Epithelial cell of esophagus (primary cell): ENCODE measurements around the gene CXCL5.

Experiments used
- DNase-seq: peaks from one replicate; pipeline ENCODE4 v3.0.0; 2010; ENCODE audit warnings: low read depth
- H3K4me3 ChIP-seq: 2 replicates; pipeline ENCODE4 v1.5.1; 2011; ENCODE audit warnings: mild to moderate bottlenecking, low read length, control low read depth
- TF ChIP-seq, protein P1 (sequence below): IDR thresholded peaks from 2 replicates; pipeline ENCODE4 v1.5.1; 2011; ENCODE audit warnings: low read depth, mild to moderate bottlenecking, low read length, control low read depth, inconsistent platforms; ENCODE audit not compliant: insufficient read depth; ENCODE audit errors: missing control alignments

Gene CXCL5

DNA sequence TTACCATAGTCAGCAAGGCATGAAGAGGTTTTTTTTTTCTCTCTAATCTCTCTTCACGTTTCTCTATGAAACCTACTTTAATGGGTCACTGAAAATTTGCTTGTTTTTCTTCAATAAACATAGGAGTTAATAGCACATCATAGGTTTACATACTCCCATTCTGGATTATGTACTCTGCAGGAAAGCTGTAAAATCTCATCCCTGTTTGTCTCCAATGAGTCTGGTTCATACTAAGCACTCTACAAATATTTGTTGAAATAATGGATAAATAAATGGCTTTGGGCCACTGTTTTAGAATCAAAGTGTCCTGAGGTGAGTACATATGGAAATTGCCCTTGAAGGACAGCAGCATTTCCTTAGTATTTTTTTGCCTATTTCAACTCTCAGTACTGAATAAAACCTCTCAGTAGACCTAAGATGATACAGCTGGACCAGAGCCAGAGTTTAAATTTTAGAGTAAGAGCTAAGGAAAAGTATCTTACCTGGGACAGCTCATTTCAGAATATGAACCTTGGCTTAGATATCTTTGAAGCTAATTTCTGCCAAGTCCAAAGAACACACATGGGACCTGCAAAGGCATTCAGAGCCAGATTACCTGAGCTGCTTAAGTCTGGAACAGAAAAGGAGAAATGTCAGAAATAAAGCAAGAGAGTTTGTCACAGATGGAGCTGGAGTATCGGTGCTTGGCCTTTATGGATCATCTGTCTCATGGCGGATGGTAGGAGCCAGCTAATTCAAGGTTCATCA is 51.1 kb downstream of the CXCL5 start:
- no peak for DNase-seq
- TF ChIP-seq, protein P1, sequence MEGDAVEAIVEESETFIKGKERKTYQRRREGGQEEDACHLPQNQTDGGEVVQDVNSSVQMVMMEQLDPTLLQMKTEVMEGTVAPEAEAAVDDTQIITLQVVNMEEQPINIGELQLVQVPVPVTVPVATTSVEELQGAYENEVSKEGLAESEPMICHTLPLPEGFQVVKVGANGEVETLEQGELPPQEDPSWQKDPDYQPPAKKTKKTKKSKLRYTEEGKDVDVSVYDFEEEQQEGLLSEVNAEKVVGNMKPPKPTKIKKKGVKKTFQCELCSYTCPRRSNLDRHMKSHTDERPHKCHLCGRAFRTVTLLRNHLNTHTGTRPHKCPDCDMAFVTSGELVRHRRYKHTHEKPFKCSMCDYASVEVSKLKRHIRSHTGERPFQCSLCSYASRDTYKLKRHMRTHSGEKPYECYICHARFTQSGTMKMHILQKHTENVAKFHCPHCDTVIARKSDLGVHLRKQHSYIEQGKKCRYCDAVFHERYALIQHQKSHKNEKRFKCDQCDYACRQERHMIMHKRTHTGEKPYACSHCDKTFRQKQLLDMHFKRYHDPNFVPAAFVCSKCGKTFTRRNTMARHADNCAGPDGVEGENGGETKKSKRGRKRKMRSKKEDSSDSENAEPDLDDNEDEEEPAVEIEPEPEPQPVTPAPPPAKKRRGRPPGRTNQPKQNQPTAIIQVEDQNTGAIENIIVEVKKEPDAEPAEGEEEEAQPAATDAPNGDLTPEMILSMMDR = no peak
- no peak overlapping the region for H3K4me3 ChIP-seq

DNA sequence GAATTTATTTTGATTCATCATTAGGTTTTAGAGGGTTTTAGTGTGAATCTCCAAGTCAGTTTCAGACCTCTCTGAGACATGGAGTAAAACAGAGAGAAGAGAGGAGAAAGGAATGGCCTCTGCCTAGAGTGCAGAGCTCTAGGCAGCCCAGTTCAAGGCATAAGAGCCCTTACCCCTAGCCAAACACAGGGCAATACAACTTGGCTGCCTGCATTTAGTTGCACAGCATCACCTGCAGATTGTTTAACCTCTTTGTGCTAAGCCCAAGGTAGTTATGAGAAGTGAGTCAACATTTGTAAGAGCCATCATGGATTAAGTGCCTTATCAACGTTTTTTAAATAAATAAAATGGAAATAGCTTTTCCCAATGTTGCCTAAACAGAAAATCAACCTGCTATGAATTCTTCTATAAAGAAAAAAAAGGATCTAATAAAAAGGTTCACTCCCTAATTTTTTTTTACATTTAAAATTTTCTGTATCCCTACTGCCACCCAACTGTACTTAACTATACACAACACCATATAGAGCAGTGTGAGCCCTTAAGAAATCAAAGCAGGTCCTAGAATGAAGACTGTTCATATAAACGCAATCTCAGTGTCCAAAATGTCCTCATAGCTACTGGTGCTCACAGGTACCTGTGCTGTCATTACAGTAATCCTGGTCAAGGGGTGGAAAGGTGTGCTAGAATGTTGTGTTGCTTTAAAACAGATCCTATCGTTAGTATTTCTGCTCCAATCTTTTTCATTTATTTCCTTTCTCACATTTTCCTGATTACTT is 52.6 kb downstream of the CXCL5 start:
- no peak for DNase-seq
- no peak overlapping the region for H3K4me3 ChIP-seq
- TF ChIP-seq, protein P1 = no peak
